Keratinocyte (primary cell): ENCODE data around the gene ABHD6. TPM values are rescaled to one million over a fixed set of nuclear protein-coding genes. Genes with fewer than 3 reads are reported as not detected.

Experiments used
- DNase-seq: peaks from one replicate; pipeline ENCODE4 v3.0.0-alpha.2; 2011; ENCODE audit warnings: low read depth, missing footprints, low spot score
- FAIRE-seq: peaks from 2 replicates; lab custom pipeline; 2011; peaks lifted over from hg19 to GRCh38; lab: Jason Lieb, UNC
- H2AFZ ChIP-seq: 2 replicates; pipeline ENCODE4 v1.6.0; 2012; ENCODE audit warnings: low read length, control low read depth, inconsistent platforms; ENCODE audit not compliant: control insufficient read depth
- H3K27ac ChIP-seq: 2 replicates; pipeline ENCODE4 v1.5.1; 2011; ENCODE audit warnings: low read length; ENCODE audit not compliant: control insufficient read depth, insufficient read depth
- H3K27me3 ChIP-seq: 3 replicates; pipeline ENCODE4 v1.6.0; 2011; ENCODE audit warnings: low read length; ENCODE audit not compliant: control insufficient read depth, insufficient read depth; ENCODE audit errors: extremely low read depth
- H3K36me3 ChIP-seq, 2 experiments: 2 replicates in 1 of 2; 3 replicates in 1 of 2; pipeline ENCODE4 v1.5.1; 2011; ENCODE audit warnings: low read length in 2 of 2, mild to moderate bottlenecking in 1 of 2; ENCODE audit not compliant: control insufficient read depth in 2 of 2, insufficient read depth in 2 of 2; ENCODE audit errors: extremely low read depth in 1 of 2
- H3K4me1 ChIP-seq: 3 replicates; pipeline ENCODE4 v1.5.1; 2011; ENCODE audit warnings: low read length; ENCODE audit not compliant: control insufficient read depth, insufficient read depth; ENCODE audit errors: extremely low read depth
- H3K4me2 ChIP-seq: 3 replicates; pipeline ENCODE4 v1.6.0; 2011; ENCODE audit warnings: low read depth, low read length; ENCODE audit not compliant: control insufficient read depth, insufficient read depth; ENCODE audit errors: extremely low read depth
- H3K4me3 ChIP-seq, 3 experiments: fragments of 200-600 bp in 1 of 3; sonication (generic) in 1 of 3; 2 replicates in 2 of 3; 3 replicates in 1 of 3; pipeline ENCODE4 v1.5.1; 2011 to 2016; ENCODE audit warnings: low read length in 3 of 3, mild to moderate bottlenecking in 3 of 3, control low read depth in 2 of 3, inconsistent platforms in 1 of 3, low read depth in 1 of 3, mixed read lengths in 1 of 3, mixed run types in 1 of 3, moderate library complexity in 1 of 3; ENCODE audit not compliant: control insufficient read depth in 2 of 3, insufficient read depth in 2 of 3; ENCODE audit errors: extremely low read depth in 1 of 3
- H3K79me2 ChIP-seq: 2 replicates; pipeline ENCODE4 v1.6.0; 2012; ENCODE audit warnings: low read length; ENCODE audit not compliant: control insufficient read depth, insufficient read depth
- H3K9ac ChIP-seq: 3 replicates; pipeline ENCODE4 v1.6.0; 2011; ENCODE audit warnings: low read length; ENCODE audit not compliant: control insufficient read depth, insufficient read depth; ENCODE audit errors: extremely low read depth
- H3K9me1 ChIP-seq: 3 replicates; pipeline ENCODE4 v1.6.0; 2011; ENCODE audit warnings: low read length; ENCODE audit not compliant: control insufficient read depth, insufficient read depth; ENCODE audit errors: extremely low read depth
- H3K9me3 ChIP-seq: 2 replicates; pipeline ENCODE4 v1.5.1; 2012; ENCODE audit warnings: low read depth, low read length; ENCODE audit not compliant: control insufficient read depth
- H4K20me1 ChIP-seq: 3 replicates; pipeline ENCODE4 v1.6.0; 2011; ENCODE audit warnings: low read length; ENCODE audit not compliant: control insufficient read depth, insufficient read depth; ENCODE audit errors: extremely low read depth
- EZH2 ChIP-seq: IDR thresholded peaks from one replicate; pipeline ENCODE4 v1.6.1; 2012; ENCODE audit warnings: inconsistent platforms, mild to moderate bottlenecking, low read length, moderate library complexity
- dilution Hi-C: fragments of 300-500 bp; cut with MboI; formaldehyde crosslinking; loops from one replicate; pipeline ENCODE4 v1.7.0; 2020; ENCODE audit warnings: low sequenced_read_pairs; ENCODE audit not compliant: extremely low pct_ligation_motif_present
- polyA plus RNA-seq, 5 experiments: library from polyadenylated mRNA; depleted of rRNA in 3 of 5; stranded (reverse) in 3 of 5; stranded (forward) in 1 of 5; unstranded in 1 of 5; fragments of >200 nt; gene quantifications; 1 replicate in 1 of 5; 2 replicates in 3 of 5; 3 replicates in 1 of 5; pipeline versions ENCODE4 v1.2.1 to v1.2.3, GENCODE V29; 2011 to 2012; ENCODE audit warnings: missing spikeins in 2 of 5, low read depth in 1 of 5, low replicate concordance in 1 of 5
- TF ChIP-seq, protein P1 (sequence below), 3 experiments: IDR thresholded peaks in 1 of 3; conservative IDR thresholded peaks in 1 of 3; optimal IDR thresholded peaks in 1 of 3; 2 replicates in 2 of 3; 3 replicates in 1 of 3; pipeline versions ENCODE3 to v1.5.1; 2011; ENCODE audit warnings: low read length in 3 of 3, mild to moderate bottlenecking in 3 of 3, moderate library complexity in 2 of 3, control low read depth in 1 of 3, inconsistent platforms in 1 of 3; ENCODE audit not compliant: insufficient read depth in 2 of 3; ENCODE audit errors: extremely low read depth in 1 of 3

The ABHD6 gene
- polyA plus RNA-seq, 1 donor (not counting 4 experiments of a cell fraction or from before 2014, with no cell fraction given), result 15.2 TPM

DNA sequence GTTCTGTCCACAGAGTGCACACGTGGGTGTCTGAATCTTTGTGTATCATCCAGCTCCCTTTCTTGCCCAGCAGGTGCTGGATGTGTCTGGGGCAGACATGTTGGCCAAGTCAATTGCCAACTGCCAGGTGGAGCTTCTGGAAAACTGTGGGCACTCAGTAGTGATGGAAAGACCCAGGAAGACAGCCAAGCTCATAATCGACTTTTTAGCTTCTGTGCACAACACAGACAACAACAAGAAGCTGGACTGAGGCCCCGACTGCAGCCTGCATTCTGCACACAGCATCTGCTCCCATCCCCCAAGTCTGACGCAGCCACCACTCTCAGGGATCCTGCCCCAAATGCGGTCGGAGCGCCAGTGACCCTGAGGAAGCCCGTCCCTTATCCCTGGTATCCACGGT lies 55.9 kb downstream of the ABHD6 start:
- FAIRE-seq, result no peak
- Histone ChIP-seq H3K9me1 (no peaks in the 10 kb centered on the region), H3K27ac (no peak overlapping the region), H3K36me3 (peaks cover 0 to 3% of the 10 kb centered on the region in 2 experiments), H3K27me3 (no peaks in the 10 kb centered on the region), H3K9ac (no peak overlapping the region), H2AFZ (no peak overlapping the region), H3K4me2 (no peak overlapping the region), H3K4me3 (no peak overlapping the region), H3K4me1 (peaks cover 10% of the 10 kb centered on the region), H3K79me2 (no peaks in the 10 kb centered on the region), H4K20me1 (no peaks in the 10 kb centered on the region), H3K9me3 (no peaks in the 10 kb centered on the region)
- no peak for TF ChIP-seq EZH2
- TF ChIP-seq, protein P1, sequence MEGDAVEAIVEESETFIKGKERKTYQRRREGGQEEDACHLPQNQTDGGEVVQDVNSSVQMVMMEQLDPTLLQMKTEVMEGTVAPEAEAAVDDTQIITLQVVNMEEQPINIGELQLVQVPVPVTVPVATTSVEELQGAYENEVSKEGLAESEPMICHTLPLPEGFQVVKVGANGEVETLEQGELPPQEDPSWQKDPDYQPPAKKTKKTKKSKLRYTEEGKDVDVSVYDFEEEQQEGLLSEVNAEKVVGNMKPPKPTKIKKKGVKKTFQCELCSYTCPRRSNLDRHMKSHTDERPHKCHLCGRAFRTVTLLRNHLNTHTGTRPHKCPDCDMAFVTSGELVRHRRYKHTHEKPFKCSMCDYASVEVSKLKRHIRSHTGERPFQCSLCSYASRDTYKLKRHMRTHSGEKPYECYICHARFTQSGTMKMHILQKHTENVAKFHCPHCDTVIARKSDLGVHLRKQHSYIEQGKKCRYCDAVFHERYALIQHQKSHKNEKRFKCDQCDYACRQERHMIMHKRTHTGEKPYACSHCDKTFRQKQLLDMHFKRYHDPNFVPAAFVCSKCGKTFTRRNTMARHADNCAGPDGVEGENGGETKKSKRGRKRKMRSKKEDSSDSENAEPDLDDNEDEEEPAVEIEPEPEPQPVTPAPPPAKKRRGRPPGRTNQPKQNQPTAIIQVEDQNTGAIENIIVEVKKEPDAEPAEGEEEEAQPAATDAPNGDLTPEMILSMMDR (optimal IDR thresholded peaks at IDR 0.05 in 1 of 3, IDR thresholded peaks at IDR 0.05 in 1 of 3, conservative IDR thresholded peaks at IDR 0.05 in 1 of 3; ENCODE audit: extremely low read depth in 1 of 3, insufficient read depth in 2 of 3, low read length in 3 of 3), result no peak
- DNase-seq, result no peak
- dilution Hi-C loops, result no loop called here

DNA sequence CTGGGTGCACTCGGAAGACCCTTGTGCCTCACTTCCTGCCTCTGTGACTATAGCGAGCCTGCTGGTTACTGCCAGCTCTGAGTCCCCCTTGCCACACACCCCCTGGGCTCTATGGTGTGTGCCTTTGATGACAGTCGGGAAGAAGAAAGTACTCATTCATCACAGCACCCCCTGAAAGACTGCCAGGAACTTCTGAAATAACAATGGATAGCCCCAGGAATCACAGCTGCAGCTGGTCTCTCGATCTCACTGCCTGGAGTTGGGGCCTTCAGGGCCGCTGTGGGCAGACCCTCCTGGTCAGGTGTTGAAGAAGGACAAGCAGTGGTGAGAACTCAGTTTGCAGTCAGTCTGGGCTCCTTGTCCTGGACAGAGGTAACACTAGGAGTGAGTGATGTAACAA lies 58.7 kb downstream of the ABHD6 start:
- no peak overlapping the region for H2AFZ ChIP-seq
- dilution Hi-C loops, result no loop called here
- TF ChIP-seq EZH2, result no peak
- TF ChIP-seq, protein P1 (optimal IDR thresholded peaks at IDR 0.05 in 1 of 3, IDR thresholded peaks at IDR 0.05 in 1 of 3, conservative IDR thresholded peaks at IDR 0.05 in 1 of 3; ENCODE audit: extremely low read depth in 1 of 3, insufficient read depth in 2 of 3, low read length in 3 of 3), result no peak

More for the DNA sequence above, 58.7 kb downstream of the ABHD6 start:
- Histone ChIP-seq H4K20me1 (no peaks in the 10 kb centered on the region), H3K9ac (no peak overlapping the region), H3K79me2 (no peaks in the 10 kb centered on the region), H3K27ac (no peak overlapping the region), H3K4me2 (no peak overlapping the region), H3K27me3 (no peaks in the 10 kb centered on the region), H3K4me3 (no peak overlapping the region), H3K36me3 (peaks cover 0 to 3% of the 10 kb centered on the region in 2 experiments), H3K9me1 (no peaks in the 10 kb centered on the region), H3K4me1 (peaks cover 10% of the 10 kb centered on the region), H3K9me3 (no peaks in the 10 kb centered on the region)
- FAIRE-seq, result no peak
- DNase-seq, result no peak
